NCI-H2081 (cell line): ENCODE results near the gene IL23R.

Experiments
- DNase-seq, 2 experiments: peaks; one replicate each; lab custom pipeline; 2025; lab: John Stamatoyannopoulos, UW

Gene IL23R

DNA sequence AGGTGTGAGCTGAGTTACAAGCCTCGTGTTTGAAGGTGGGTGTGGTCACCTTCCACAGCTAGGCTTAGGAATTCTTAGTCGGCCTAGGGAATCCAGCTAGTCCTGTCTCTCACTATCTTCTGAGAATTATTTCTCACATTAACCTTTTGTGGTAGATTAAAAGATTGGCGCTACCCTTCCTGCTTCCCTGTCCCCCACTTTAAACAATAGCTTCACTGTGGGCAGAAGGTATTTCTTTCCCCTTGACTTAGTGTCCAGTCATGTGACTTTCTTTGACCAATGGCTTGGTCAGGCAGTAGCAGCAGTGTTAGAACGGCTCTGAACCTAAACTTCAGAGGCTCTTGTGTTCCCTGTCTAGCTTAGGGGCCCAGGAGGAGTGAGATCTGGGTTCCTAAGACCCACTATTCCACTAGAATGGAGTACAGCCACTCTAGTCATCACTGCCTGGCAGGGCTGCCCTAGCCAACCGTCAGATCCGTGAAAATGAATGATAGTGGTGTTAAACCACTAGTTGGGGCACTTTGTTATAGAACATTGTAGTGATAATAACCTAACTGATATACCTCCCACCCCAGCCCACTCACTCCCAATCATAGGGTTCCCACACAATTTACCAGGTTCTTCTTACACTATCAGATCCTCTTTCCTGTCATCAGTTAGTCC, 17.6 kb upstream of the IL23R start:
- DNase-seq, result no peak

DNA sequence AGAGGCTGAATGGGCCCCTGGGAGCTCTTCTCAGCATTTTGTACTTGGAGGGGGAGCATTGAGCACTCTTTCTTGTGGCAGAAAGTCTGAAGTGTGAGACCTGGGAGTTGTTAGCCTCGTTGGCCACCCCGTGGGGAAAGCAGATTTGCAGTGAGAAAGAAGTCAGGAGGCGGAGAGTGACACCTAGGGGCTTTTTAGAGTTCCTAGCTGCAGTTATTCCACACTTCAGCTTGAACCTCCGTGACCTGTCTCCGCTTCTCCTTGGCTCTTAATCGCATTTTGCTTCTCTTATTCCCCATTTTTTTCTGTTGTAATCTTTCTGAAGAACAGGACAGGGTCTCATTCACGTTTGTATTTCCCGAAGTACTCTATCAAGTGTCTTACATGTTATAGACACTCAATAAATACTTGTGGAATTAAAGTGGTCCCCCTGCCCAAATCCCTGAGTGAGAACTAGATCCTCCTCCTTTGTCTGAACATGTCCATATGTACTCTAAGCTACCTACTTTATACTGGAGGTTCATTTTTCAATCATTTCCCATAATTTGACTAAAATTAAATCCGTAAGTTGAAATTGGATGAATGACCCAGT, 17.0 kb upstream of the IL23R start:
- peak; percentile 39 to 63 for DNase-seq

- no peak for DNase-seq
These were observed 15.3 kb upstream of the IL23R start for GRCh38 chr1:67150931-67151330.

GRCh38 chr1:67158401-67158800, 7.9 kb upstream of the IL23R start:
- DNase-seq, result no peak

- DNase-seq, result no peak
These were observed 7.0 kb upstream of the IL23R start for GRCh38 chr1:67159233-67159632.

DNA sequence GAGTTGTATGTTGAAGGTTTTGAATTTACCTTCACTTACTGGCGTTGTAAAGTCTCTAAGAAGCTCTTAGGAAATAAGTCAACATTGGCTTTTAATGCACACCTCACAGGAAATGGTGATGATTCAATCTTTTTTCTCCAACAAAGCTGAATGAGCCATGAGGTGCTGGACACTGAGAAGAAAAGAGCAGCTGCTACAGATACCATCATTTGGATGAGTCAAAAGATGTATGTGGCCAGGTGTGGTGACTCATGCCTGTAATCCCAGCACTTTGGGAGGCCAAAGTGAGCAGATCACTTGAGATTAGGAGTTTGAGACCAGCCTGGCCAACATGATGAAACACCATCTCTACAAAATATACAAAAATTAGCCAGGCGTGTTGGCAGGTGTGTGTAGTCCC, 3.3 kb upstream of the IL23R start:
- DNase-seq, result no peak

DNA sequence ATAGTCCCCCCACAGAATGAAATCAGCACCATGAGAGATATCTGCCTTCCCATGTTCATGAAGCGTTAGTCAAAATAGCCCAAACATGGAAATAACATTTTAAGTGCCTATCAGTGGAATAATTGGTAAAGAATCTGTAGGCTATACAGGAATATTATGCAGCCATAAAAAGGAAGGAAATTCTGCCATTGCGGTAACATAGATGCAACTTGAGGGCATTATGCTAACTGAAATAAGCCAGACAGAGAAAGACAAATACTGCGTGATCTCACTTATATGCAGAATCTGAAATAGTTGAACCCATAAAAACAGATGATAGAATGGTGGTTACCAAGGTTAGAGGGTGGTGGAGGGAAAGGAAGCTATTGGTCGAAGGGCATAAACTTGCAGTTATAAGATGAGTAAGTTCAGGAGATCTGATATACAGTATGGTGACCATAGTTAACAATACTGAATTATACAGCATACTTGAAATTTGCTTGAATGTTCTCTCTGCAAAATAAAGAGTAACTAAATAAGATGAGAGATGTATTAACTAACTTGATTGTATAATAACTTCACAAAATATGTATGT, 699 bp upstream of the IL23R start:
- no peak for DNase-seq

DNA sequence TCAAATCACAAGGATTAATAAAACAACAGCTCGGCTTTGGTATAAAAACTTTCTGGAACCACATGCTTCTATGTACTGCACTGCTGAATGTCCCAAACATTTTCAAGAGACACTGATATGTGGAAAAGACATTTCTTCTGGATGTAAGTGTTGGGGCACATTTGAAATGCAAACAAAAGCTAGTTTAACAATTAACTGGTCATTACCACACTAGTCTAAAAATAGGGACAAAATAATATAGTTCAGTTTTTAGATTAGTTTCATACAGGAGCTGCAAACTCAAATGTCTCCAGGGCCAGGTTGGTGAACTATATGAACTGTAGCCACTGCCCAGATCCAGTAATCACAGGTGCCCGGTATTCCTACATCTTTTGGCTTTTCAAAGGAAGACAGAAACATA, 3.2 kb downstream of the IL23R start:
- DNase-seq, result no peak

GRCh38 chr1:67169932-67170331, 3.7 kb downstream of the IL23R start:
- no peak for DNase-seq

DNA sequence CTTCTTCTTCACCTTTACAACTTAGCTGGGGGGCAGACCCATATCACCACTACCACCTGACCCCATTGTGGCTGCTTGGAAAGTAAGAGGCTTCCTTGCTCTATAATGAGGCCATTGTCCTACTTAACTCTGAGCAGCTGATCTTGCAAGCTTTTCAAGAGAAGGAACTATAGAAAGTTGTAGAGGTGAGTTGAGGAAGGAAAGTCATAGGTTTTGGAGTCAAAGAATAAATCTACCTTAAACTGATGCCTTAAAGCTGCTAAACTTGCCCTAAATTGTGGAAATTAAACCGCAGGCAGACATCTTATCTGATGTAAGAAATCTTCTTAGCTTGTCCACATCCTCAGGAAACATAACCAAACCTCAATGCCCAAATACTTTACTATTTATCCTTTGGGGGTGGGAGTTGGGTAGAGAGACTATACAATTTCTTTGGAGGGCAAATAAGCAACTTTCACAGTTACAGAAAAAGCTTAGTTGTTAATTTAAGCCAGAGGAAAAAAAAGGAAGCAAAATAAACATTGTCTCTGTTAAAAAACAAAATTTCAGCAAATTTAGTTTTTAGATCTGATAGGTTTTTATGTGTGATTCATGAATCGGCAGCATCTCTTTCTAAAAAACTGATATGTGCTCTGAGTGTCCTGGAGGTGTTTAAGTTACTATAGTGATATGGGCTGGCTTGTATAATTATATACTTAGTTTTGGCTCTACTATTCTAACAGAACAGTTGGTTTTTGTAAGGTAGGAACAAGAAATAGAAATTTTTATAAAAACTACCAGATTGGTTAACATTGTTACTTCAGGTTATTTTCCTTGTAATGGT, 4.7 kb downstream of the IL23R start:
- no peak for DNase-seq

DNA sequence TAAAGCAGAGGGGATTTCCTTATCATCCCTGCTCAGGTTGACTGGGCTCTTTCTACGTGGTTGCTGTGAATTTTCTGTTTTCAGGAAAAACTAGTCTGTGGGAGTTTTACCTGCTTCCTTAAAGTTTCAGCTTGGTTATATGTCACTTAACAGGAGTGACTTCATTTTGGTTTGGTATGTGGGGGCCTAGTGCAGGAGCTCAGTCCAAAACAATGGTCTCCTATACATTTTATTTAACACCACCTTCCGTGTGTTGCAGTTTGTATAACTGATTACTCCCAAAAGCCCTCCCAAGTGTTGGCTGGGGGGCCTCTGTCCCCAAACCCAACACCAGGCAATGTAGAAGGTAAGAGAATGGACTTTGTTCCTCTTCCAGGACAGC, 5.3 kb downstream of the IL23R start:
- DNase-seq, result no peak

- DNase-seq, result no peak
These were observed 5.7 kb downstream of the IL23R start for GRCh38 chr1:67171978-67172377.

DNA sequence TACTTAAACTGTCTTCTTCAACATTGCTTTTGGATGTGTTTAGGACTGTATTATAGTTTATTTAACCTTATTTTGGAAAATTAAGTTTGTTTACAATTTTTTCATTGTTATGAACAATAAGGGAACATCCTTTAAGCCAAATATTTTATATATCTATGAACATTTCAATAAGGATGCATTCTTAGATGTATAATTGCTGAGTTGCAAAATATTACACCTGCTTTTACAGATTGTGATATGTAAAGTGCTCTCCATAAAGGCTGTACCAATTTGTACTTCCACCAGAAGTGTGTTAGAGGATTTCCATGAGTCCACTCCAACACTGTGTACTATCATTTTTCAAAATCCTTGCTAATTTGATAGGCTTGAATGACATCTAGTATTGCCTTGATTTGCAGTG, 7.7 kb downstream of the IL23R start:
- DNase-seq, result no peak

DNA sequence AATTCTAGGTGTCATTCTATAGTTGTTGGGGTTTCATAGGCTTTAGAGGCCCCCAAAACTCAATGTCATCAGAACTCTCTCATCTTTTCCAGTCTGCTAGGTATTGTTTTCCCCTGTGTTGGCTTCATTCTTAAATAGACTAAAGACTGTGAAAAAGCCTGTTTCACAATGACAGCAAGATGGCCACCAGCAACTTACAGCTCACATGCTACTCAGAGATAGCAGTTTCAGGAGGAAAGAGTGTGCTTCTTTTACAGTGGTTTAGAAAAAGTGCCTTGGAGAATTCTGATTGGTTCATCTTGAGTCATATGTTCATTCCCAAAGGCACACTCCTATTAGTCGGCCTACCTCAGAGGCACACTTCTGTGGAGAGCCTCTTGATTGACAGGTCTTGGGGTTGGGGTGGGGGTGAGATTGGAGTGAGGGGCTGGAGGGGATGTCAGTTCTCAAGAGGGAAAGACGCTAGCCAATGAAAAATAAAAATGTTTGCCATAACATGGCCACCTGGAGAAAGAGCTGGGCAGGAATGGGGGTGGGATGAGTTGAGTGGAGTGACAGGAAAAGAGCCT, 8.5 kb downstream of the IL23R start:
- no peak for DNase-seq

- DNase-seq, result no peak
These were observed 9.4 kb downstream of the IL23R start for GRCh38 chr1:67175530-67176087.

GRCh38 chr1:67184838-67185421, 18.7 kb downstream of the IL23R start:
- DNase-seq, result no peak

DNA sequence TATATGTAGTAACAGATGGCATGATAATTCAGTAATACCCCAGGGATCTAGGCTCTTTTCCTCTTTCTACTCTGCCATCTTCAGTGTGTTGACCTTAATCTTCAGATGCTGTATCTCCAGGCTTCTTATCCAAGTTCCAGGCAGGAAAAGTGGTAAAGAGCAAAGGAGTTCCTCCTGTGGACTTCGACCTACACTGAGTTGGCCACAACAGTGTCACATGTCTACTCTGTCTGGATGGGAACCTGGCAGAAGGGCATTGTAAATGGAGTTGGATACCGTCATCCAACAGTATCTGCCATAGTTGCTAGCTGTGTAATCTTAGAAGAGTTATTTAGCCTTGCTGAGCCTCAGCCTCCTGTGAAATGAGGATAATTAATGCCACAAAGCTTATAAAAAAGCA, 21.9 kb downstream of the IL23R start:
- DNase-seq, result no peak

- no peak for DNase-seq
These were observed 23.7 kb downstream of the IL23R start for GRCh38 chr1:67189953-67190352.

DNA sequence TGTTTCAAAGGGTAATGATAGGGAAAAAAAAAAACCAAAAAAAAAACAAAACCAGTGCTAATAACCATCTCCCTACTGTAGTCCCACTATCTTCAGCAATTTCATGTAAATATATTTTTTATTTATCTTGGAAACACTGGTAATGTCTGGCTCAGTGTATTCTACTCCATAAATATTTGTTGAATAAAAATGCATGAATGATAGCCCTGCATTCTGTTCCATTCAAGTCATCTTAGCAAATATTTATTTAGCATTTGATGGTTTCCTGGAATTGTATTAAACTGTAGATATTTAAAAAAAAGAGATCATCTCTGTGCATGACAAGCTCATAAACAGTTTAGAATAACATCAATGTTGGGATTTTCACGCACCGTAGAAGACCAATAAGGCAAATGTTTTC, 24.2 kb downstream of the IL23R start:
- no peak for DNase-seq

GRCh38 chr1:67190942-67191341, 24.7 kb downstream of the IL23R start:
- no peak for DNase-seq

- DNase-seq, result no peak
These were observed 25.6 kb downstream of the IL23R start for GRCh38 chr1:67191668-67192520.
